Activated CD8-positive, alpha-beta memory T cell treated with anti-CD3 and anti-CD28 coated beads for 36 hours (primary cell): ENCODE results near the gene TTC17. TPM values are rescaled to one million over a fixed set of nuclear protein-coding genes. Genes with fewer than 3 reads are reported as not detected.
"Not testable (repeated sequence)": the region's sequence is repeated elsewhere in the genome, so short reads cannot be mapped to it uniquely, and the experiment has no call there.

ENCODE experiments used
- CTCF ChIA-PET: fragments of 350-600 bp; sonication (Branson Sonifier 250); formaldehyde crosslinking; loops from one replicate; lab custom pipeline; 2021; ENCODE audit warnings: antibody characterized with exemption; lab: Charles Lee
- POLR2A ChIA-PET: fragments of 350-600 bp; sonication (Branson Sonifier 250); formaldehyde crosslinking; loops from one replicate; lab custom pipeline; 2021; ENCODE audit warnings: antibody characterized with exemption; lab: Charles Lee
- total RNA-seq, 2 experiments: library from RNA; stranded (reverse); gene quantifications; one replicate each; pipeline ENCODE4 v1.2.3, GENCODE V29; 2021

Gene TTC17
- total RNA-seq, 2 experiments from 2014 or later: 31.8 to 33.7 TPM

- POLR2A ChIA-PET: no interaction called here
- CTCF ChIA-PET: no interaction called here
Measured at GRCh38 chr11:43376594-43376993, 17.9 kb downstream of the TTC17 start.

- POLR2A ChIA-PET: no interaction called here
- CTCF ChIA-PET: no interaction called here
Measured at GRCh38 chr11:43377389-43377788, 18.7 kb downstream of the TTC17 start.

GRCh38 chr11:43378897-43379296 is 20.2 kb downstream of the TTC17 start:
- POLR2A ChIA-PET: no interaction called here
- CTCF ChIA-PET: no interaction called here

GRCh38 chr11:43381802-43382201 is 23.1 kb downstream of the TTC17 start:
- CTCF ChIA-PET: no interaction called here

DNA sequence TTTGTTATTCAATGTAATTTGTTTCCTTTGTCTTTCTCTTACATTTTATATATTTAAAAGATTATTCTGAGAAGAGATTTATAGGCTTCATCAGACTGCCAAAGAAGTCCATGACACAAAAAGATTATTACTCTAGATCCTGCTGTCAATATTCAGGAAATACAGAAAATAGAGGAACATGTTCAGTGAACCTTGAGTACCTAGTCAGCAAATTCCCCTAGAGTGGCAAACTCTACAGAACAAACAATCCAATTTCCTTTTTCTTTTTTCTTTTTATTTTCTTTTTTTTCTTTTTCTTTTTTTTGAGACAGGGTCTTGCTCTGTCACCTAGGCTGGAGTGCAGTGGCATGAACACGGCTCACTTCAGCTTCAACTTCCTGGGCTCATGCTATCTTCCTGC is 23.9 kb downstream of the TTC17 start:
- ChIA-PET CTCF (no interaction called here), POLR2A (no interaction called here)

More at GRCh38 chr11:43381802-43382201, 23.1 kb downstream of the TTC17 start:
- POLR2A ChIA-PET: no interaction called here

- POLR2A ChIA-PET: no interaction called here
- CTCF ChIA-PET: no interaction called here
Measured at GRCh38 chr11:43384393-43384792, 25.7 kb downstream of the TTC17 start.

- POLR2A ChIA-PET: no interaction called here
- CTCF ChIA-PET: interaction anchor here (1.0 kb wide), 1 partner anchor 12 kb away, joined by 6 read pairs; no protein-coding TSS in a partner anchor
Measured at GRCh38 chr11:43392713-43393112, 34.0 kb downstream of the TTC17 start.

DNA sequence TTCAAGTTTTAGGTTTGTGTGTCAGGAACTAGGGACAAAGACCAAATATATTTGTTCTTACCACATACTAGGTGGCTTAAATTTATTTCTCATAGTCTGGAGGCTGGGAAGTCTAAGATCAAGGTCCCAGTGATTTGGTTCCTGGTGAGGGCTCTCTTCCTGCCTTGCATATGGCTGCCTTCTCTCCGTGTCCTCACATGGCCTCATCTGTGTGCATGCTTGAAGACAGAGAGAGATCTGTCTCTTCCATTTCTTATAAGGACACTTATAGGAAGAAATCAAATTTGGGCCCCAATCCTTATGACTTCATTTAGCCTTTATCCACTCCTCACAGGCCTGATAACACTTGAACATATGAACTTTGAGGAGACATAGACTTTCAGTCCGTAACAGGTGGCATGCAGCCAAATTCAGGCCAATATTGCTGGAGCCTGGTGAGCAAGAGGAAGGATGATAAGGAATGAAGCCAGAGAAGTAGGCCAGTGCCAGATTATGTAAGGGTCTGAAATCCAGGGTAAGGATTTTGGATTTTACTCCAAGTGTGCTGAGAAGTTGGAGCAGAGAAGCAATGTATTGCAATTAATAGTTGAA is 35.1 kb downstream of the TTC17 start:
- POLR2A ChIA-PET: no interaction called here
- CTCF ChIA-PET: interaction anchor here (0.6 to 1.0 kb wide), 2 partner anchors 11 to 55 kb away, joined by 5 to 6 read pairs; no protein-coding TSS in a partner anchor

- POLR2A ChIA-PET: interaction anchor here (0.7 kb wide), 1 partner anchor 11 kb away, joined by 14 read pairs; no protein-coding TSS in a partner anchor
- CTCF ChIA-PET: no interaction called here
Measured at GRCh38 chr11:43396617-43397016, 37.9 kb downstream of the TTC17 start.

- ChIA-PET CTCF (no interaction called here), POLR2A (interaction anchor here (0.6 to 0.7 kb wide), 2 partner anchors 10 to 15 kb away, joined by 3 to 14 read pairs; no protein-coding TSS in a partner anchor)
Measured at GRCh38 chr11:43397251-43397650, 38.5 kb downstream of the TTC17 start.

DNA sequence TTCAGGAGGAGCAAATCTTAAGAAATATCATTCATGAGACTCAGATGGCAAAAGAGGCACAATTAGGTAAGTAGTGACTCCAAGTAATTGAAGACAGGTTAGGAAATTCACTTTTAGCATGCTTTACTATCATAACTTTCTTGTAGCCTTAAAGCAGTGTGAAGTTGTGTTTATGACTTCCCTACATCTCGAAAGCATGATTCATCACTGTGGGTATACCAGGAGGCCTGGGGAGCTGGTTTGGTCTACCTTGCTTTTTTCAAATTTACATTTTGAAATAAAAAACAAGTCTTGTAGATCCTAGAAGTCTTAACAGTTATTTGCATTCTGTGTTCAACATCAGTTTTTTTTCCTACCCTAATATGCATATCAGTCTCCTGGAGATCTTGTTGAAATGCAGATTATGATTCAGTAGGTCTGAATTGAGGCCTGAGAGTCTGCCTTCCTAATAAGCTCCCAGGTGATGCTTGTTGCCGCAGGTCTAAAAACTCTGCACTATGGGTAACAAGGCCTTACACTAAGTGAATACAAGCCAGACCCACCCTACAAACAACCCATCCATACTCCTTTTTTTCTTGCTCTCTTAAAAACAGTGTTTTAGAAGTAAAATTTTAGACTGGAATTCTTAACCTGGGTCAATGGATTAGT is 41.4 kb downstream of the TTC17 start:
- ChIA-PET CTCF (no interaction called here), POLR2A (no interaction called here)

- POLR2A ChIA-PET: no interaction called here
- CTCF ChIA-PET: no interaction called here
Measured at GRCh38 chr11:43401252-43401651, 42.5 kb downstream of the TTC17 start.

DNA sequence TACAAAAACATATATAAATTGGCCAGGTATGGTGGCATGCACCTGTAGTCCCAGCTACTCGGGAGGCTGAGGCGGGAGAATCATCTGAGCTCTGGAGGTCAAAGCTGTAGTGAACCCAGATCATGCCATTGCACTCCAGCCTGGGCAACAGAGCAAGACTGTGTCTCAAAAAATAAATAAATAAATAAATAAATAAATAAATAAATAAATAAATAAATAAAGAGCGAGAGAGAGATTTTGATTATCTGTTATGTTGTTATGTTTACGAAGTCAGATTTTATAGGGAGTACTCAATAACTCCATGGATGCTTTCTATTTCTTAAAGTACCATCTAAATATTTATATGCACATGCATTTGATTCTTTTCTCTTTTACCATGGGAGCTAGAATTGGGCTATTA is 43.1 kb downstream of the TTC17 start:
- POLR2A ChIA-PET, CTCF ChIA-PET: not testable (repeated sequence)

- POLR2A ChIA-PET: interaction anchor here (0.9 kb wide), 1 partner anchor 26 kb away, joined by 3 read pairs; no protein-coding TSS in a partner anchor
- CTCF ChIA-PET: interaction anchor here (1.1 kb wide), 1 partner anchor 92 kb away, joined by 3 read pairs; the partner anchor contains the start of gene API5
Measured at GRCh38 chr11:43403357-43404231, 44.9 kb downstream of the TTC17 start.

GRCh38 chr11:43404406-43404805 is 45.7 kb downstream of the TTC17 start:
- POLR2A ChIA-PET: interaction anchor here (0.7 to 0.9 kb wide), 2 partner anchors 25 to 46 kb away, joined by 3 to 5 read pairs; partner anchors contain the start of gene TTC17
- CTCF ChIA-PET: interaction anchor here (1.1 kb wide), 2 partner anchors 11 to 93 kb away, joined by 3 to 6 read pairs; partner anchors contain the start of gene API5

GRCh38 chr11:43404836-43405479 is 46.2 kb downstream of the TTC17 start:
- POLR2A ChIA-PET: interaction anchor here (0.6 to 0.7 kb wide), 2 partner anchors 46 to 92 kb away, joined by 5 read pairs; partner anchors contain the start of gene TTC17
- CTCF ChIA-PET: interaction anchor here (1.1 kb wide), 2 partner anchors 12 to 93 kb away, joined by 3 to 6 read pairs; partner anchors contain the start of gene API5

- POLR2A ChIA-PET: no interaction called here
- CTCF ChIA-PET: no interaction called here
Measured at GRCh38 chr11:43408277-43408676, 49.6 kb downstream of the TTC17 start.

- POLR2A ChIA-PET: no interaction called here
- CTCF ChIA-PET: no interaction called here
Measured at GRCh38 chr11:43410394-43410793, 51.7 kb downstream of the TTC17 start.

GRCh38 chr11:43418197-43418596 is 59.5 kb downstream of the TTC17 start:
- POLR2A ChIA-PET: no interaction called here
- CTCF ChIA-PET: no interaction called here
